HG02885 (cell line): ENCODE measurements around the gene POPDC2.
"Not testable (repeated sequence)": the region's sequence is repeated elsewhere in the genome, so short reads cannot be mapped to it uniquely, and the experiment has no call there.

ENCODE experiments used
- ATAC-seq: cut with Tn5 transposase; IDR thresholded peaks from one replicate; pipeline ENCODE4 v1.9.1; 2021; ENCODE audit warnings: mild to moderate bottlenecking; ENCODE audit not compliant: unreplicated experiment, poor library complexity

Gene POPDC2

DNA sequence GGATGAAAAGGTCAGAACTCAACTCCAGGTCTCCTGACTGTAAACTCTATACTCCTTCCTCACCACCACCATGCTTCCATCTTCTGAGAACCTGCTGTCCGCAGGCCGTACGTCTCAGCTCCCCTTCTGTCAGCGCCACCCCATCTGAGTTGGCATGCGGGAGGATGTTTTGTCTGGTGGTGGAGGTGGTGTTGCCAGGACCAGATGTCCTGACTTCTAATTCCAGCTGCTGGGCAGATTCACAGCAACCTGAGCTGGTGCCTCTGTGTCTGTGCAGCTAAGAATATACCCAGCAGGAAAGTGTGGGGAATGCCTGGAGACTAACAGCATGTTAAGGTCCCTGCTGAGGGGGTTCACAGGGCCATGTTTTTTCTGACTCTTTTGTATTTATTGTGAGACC is 39.5 kb downstream of the POPDC2 start:
- no peak for ATAC-seq

DNA sequence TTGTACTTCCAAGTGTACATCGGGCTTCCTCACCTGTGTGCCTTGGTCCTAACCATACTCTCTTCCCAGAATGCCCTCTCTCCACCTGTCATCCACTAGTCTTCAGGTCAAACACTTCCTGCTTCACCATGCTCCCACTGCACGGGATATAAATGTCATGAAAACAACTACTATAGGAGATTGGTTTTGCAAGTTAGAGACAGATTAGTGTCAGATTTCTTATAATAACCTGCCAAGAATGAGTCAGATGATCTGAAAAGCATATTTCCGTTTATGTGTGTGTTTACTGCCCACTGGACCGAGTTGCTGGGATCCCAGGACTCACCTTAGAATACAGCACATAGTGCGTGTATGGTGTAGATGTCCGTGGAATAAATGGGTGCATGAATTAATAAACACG is 41.3 kb downstream of the POPDC2 start:
- ATAC-seq = no peak

DNA sequence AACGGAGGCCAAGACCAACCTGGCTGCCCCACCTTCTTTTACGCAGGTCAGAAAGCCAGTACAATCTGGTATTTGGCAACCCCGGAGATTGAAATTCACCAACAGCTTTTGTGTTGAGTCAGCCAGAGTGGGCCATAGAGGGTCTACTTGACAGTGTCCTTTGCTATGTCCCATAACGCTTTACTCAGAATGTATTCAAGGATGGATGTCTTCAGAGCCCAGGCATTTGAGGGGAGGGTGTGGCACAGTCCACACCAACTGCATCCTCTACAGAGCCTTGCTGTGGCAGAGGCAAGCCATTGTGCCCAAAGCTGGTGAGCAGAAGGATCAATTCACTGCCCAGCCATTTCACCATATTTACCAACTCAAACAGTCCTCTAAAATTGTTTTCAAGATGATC is 44.3 kb downstream of the POPDC2 start:
- ATAC-seq = no peak

DNA sequence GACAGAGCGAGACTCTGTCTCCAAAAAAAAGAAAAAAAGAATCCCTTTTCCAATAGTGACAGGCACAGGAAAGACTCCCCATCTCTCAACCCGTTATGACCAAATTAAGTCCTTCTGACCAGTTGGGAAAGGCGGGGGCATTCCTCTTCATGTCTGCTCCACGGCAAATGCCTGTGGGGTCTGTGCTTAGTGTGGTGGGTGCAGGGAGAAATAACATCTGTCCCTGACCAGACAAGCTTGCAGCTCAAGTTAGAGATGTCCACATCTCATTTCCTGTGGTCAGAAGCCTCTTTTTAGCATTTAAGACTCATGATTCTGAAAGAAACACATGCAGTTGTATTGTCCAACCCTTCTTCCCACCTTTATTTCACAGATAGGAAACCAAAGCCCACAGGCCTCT is 46.5 kb downstream of the POPDC2 start:
- ATAC-seq = no peak

DNA sequence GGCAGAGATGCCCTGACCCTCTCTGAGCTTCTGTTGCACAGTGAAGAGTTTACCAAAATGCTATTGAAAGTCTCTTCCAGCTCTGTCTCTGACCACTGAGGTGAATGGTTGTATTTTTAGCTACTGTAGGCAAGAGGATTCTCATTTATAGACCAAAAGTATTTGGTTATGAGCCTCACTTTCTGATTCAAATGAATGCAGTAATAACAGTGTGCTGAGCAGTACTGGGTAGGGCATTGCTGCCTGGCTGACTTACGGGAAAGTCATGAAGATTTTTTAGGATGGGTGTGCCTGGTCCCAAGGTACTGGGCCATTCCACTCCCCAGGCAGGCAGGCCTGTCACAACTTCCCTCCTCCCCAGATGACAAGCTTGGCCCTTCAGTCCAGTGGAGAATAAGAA is 47.2 kb downstream of the POPDC2 start:
- no peak for ATAC-seq

DNA sequence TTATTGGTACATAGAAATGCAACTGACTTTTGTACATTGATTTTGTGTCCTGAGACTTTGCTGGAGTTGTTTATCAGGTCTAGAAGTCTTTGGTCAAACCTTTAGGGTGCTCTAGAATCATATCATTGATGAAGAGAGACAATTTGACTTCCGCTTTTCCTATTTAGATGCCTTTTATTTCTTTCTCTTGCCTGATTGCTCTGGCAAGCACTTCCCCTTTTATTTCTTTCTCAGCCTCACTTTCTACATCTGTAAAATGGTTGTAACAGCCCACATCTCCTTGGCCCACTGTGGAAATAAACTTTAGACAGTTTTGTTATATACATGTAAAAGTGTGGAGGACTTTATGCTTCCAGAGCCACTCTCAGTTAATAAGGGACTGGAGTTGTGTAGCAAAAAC is 48.7 kb downstream of the POPDC2 start:
- ATAC-seq = no peak

DNA sequence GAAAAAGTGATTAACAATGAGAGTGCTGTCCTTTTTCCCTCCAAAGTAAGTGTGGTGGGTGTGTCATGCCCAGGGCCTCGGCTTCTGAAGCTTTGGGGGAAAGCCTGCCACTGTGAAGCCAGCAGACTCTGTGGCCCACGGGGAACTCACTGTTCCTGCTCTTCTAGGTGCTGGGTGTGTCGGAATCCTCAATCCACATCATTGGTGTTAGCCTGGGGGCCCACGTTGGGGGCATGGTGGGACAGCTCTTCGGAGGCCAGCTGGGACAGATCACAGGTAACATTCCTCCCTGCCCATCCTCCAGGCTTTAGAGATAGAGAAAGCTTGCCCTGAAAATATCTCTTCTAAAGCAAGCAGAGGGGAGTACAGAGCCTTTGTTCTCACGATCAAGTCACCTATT is 51.1 kb downstream of the POPDC2 start:
- no peak for ATAC-seq

DNA sequence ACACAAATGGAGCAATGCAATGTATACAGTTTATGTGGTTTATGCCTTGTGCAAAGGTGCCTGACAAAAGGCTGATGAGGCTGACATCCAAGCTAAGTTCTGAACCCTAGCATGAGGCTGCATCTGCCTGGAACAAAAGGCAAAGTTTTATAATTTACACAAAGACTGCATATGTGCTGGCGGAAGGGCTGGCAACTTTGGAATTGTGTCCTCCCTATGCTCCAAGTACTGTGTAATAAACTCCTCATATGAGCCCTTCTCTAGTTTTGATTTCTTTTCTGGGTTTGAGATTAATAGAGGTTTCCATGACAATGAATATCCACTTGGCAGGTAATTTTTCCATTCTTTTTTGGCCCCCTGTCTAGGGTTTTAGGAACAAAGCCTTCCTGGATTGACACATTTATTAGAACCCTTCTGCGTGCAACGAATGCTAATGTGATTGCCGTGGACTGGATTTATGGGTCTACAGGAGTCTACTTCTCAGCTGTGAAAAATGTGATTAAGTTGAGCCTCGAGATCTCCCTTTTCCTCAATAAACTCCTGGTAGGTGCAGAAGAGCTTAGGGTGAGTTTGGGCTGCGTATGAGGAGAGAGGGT is 51.9 kb downstream of the POPDC2 start:
- no peak for ATAC-seq

DNA sequence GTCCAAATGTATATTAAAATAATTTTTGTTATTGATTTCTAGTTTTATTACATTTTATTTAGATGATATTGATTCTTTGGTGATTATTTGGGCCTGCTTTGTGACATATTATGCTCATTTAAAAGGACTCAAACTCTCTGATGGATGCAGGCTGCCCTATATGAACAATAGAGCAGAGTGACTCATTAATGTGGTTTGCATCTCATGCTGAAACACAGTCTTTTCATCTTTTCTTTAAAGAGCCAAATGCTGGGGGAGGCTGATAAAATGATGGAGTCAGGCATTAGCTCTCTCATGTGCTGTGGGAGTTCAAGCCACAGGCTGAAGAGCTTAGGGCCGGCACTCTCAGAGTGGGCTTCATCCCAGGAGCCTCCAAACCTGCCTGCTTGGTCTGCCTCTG is 55.5 kb downstream of the POPDC2 start:
- ATAC-seq = no peak

DNA sequence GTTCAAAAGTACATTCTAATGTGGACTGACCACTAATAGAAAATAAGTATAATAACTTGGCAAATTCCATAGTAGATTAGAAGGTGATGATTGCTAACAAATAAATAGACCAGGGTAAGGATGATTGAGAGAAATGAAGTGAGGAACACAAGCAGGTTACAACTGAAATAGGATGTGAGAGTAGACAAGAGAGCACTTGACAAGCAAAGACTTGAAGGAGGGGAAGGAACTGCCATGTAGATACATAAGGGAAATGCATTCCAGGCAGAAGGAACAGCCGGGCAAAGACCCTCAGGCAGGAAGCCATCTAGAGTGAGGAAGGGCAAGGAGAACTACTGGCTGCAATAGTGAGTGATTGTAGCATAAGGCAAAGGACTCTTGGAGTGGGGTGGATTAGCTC is 57.7 kb downstream of the POPDC2 start:
- ATAC-seq = no peak

DNA sequence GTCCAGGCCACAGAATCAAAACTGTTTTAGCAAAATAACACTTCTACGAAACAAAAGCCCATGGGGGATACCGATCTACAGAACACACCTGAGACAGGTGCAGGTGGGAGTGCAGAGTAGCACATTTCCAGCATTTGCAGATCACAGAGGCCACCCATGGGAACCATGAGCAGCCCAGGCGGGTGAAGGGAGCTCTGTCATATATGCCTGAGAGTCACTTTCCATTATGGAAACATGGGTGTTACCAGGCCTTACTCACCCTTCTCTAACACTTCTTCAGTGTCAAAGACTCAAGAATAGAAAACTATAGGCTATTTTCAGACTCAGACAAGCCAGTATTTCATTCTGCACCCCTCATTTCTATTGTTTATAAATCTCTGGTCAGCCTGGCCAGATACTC is 59.2 kb downstream of the POPDC2 start:
- ATAC-seq = no peak

DNA sequence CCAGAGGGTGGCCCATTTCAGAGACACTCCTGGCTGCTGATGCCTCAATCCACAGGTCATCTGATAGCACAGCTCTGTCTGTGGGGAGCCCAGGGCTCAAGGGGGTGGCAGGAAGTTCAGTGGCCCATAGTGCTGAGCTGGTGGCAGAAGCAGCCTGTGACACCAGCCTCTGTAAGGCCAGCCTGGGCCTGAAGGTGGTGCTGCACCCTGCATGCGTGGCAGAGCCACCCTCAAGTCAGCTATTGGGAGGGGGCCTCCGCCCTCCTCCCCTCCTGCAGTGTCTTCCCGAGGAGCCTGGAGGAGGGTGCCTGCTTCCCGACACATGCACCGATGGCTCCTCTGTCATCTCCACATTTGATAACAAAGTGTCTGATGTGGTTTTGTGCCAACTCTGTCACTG is 59.7 kb downstream of the POPDC2 start:
- ATAC-seq = peak; percentile 76

DNA sequence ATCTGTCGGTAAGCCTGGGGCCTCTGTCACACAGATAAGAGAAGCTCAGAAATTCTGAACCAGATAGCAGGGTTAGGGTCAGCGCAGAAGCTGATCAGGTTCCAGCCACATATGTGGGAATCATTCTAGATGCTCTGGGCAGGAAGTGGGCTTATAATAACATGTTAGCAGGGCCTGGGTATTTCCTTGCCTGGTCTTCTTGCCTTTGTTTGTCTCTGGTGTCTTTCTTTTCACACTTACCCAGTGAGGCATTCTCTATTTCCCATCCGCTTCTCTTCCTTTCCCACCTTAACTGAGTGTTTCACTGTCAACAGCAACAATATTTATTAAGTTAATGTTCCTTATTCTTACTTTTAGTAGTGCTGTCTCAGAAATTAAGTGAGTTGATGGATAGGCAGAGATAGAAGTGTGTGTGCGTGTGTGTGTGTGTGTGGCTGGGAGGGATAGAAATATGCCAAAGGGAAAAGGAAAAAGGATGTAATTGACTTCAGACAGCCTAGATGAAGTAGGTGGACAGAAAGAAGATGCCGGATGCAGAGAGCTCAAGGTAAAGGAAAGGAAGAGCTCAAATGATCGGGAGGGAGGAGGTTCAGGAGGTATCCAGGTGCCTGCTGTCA is 60.7 kb downstream of the POPDC2 start:
- no peak for ATAC-seq

DNA sequence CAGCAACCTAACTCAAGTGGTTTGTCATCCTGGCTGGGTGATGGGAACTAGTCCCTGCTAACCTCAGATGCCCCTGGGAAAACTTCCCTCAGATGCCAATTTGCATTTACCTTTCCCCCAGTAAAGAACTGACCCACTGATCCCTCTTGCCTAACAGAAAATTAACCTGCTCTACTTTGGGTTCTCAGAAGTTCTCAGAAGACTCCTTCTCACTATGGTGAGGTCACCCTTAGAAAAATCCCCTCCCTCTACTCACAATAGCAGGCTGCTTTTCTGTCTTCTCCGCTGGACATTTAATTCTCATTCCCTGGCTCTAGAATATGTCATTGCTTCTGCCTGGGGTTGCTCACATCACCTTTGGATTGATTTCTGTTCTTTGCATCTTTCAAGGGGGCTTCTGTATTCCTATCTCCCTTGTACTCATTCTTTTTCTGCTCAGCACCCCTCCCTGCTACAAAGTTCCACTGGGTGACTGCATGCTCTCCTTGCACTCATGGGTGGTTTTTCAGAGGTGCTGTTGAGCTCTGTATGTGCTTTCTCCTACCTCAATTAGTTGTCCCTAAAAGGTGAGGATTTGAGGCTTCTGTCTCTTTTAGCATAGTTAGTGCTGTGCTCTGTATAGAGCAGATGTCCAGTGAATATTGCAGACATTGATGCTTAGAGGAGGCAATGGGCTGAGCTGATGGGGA is 61.8 kb downstream of the POPDC2 start:
- peak; percentile 49 for ATAC-seq

DNA sequence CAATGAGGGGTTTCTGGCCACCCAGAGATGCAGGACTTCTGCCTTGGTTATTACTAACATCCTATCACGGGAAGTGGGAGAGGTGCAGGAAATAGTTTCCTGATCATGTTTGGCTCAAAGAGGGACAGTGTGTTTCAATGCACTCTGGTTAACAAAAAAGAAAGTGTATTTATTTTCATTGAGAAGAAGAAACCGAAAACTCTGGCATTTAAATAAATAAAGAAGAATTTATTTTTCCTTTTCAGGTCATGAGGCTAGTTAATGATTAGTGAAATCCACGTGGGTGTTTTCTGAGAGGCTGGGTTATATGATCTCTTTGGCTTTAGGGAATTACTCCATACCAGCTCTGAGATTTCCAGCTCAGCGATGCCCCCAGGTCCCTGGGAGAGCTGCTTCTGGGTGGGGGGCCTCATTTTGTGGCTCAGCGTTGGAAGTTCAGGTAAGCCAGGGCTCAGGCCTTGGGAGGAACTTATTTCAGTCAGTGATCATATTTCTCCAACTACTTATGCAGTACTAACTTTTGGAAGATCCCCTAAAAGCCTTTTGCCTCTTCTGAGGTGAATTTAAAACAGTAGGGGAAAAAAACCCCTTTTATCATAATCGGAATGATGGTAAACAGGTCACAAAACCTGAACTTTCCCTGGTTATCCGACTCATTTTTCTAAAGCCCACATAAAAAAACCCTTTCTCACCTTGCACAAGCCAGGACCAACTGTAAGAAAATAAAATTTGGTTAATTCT is 62.7 kb downstream of the POPDC2 start, which contains the start of gene PLA1A:
Gene PLA1A (plus strand): TSS at position 338 of the 741 bp plus-strand sequence. CDS start 29 bp downstream, at position 367.
- no peak for ATAC-seq

DNA sequence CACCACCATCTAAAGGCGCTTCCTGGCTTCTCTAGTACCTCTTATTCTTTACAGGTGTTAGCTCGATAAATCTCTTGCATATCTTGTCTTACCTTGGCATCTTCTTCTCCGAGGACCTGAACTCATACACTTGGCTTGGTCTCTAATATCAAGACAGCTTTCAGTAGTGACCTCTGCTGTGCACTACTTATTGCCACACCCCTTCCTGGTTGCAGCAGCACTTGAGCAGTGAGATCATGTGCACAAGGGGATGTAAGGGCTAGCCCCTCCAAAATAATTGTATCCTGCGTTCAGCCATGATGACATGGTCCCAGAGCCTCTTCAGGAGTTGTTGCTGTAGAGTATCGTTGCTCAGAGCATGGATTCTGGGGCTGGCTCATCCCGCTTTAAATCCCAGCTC is 64.0 kb downstream of the POPDC2 start:
- ATAC-seq = no peak

DNA sequence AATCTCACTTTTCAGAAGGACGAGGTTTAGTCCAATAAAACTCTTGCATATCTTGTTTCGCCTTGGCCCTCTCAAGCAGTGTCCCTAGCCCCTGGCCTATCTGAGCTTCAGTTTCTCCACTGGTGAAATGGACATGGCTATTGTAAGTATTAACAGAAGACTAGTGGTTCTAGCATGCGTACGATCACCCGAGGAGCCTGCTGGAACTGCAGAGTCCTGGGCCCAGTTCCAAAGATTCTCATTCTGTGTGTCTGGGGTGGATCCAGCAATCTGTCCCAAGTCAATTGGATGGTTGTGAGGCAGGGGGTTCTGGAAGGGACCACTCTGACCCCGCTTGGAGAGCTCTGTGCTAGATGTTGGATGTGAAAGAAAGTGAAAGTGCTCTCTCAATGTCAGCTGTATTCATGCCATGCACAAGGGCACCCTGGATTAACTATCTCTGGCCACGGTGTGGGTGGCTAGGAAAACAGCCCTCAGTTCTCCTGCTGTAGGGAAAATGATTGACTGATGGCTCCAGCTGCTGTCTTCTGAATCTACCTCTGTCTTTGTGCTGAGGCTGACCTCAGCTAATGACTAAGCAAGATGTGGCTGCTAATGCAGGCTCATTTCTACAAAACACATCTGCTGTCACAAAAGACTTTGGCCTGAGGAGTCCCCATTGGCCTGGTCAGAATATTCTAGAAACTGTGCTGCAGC is 64.6 kb downstream of the POPDC2 start:
- ATAC-seq = no peak

DNA sequence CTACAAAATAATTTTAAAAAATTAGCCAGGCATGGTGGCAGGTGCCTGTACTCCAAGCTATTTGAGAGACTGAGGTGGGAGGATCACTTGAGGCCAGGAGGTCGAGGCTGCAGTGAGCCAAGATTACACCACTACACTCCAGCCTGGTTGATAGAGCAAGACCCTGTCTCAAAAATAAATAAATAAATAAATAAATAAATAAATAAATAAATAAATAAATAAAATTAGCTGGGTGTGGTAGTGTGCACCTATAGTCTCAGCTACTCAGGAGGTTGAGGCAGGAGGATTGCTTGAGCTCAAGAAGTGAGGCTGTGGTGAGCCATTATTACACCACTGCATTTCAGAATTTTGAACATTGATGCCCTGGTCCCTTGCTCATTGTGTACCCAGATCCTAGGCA is 65.5 kb downstream of the POPDC2 start:
- ATAC-seq = not testable (repeated sequence)

DNA sequence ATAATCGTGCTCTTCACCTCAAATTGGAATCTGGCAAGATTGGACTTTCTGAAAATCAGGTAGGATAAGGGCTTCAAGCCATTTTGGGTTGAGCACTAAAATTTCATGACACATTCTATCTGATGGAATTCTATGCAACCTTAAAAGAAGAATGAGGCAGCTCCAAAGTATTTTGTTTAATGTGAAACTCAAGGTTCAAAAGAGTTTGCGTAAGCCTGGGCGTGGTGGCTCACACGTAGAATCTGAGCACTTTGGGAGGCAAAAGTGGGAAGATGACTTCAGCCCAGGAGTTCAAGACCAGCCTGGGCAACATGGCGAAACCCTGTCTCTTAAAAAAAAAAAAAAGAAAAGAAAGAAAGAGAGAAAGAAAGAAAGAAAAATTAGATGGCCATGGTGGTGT is 66.3 kb downstream of the POPDC2 start:
- ATAC-seq = no peak

DNA sequence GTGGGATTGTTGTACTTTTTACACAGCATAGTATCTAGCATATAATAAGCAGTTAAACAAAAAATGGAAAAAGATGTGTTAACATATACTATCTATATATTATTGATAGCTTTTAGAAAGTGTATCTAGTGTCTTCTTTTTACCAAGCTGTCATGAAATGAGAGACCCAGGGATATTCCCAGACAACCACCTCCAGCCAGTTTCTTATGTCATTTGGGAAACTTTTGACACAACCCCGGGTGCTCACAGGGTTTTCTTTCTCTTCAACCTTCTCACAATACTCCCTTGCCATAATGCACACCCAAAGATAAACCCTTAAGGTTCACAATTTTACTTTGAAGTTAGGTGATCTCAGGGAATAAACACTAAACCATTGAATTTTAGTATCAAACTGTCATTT is 67.5 kb downstream of the POPDC2 start:
- no peak for ATAC-seq
